GM21825 (cell line): ENCODE data around the gene MGAT5.
A peak's percentile ranks its signal among the peaks of the same experiment; 100 is the strongest.

Experiments used
- ATAC-seq: cut with Tn5 transposase; IDR thresholded peaks from one replicate; pipeline ENCODE4 v1.9.1; 2021; ENCODE audit warnings: mild to moderate bottlenecking, moderate library complexity; ENCODE audit not compliant: unreplicated experiment

MGAT5 gene

GRCh38 chr2:134392442-134393074 is 138.7 kb downstream of the MGAT5 start:
- no peak for ATAC-seq

GRCh38 chr2:134393075-134393461 is 139.2 kb downstream of the MGAT5 start:
- no peak for ATAC-seq

GRCh38 chr2:134395779-134396178 is 141.9 kb downstream of the MGAT5 start:
- ATAC-seq: no peak

GRCh38 chr2:134396493-134396892 is 142.6 kb downstream of the MGAT5 start:
- ATAC-seq: no peak

GRCh38 chr2:134397146-134397896 is 143.4 kb downstream of the MGAT5 start:
- no peak for ATAC-seq

GRCh38 chr2:134398300-134398699 is 144.4 kb downstream of the MGAT5 start:
- ATAC-seq: no peak

- no peak for ATAC-seq
Observed at GRCh38 chr2:134399096-134399495, 145.2 kb downstream of the MGAT5 start.

- no peak for ATAC-seq
Observed at GRCh38 chr2:134401081-134401497, 147.2 kb downstream of the MGAT5 start.

GRCh38 chr2:134401789-134402188 is 147.9 kb downstream of the MGAT5 start:
- ATAC-seq: no peak

GRCh38 chr2:134402410-134402809 is 148.5 kb downstream of the MGAT5 start:
- no peak for ATAC-seq

- ATAC-seq: no peak
Observed at GRCh38 chr2:134405611-134406081, 151.8 kb downstream of the MGAT5 start.

- ATAC-seq: no peak
Observed at GRCh38 chr2:134406311-134406710, 152.4 kb downstream of the MGAT5 start.

GRCh38 chr2:134406736-134407135 is 152.9 kb downstream of the MGAT5 start:
- ATAC-seq: no peak

- ATAC-seq: no peak
Observed at GRCh38 chr2:134407154-134407890, 153.4 kb downstream of the MGAT5 start.

GRCh38 chr2:134408386-134408785 is 154.5 kb downstream of the MGAT5 start:
- ATAC-seq: no peak

GRCh38 chr2:134408791-134409190 is 154.9 kb downstream of the MGAT5 start:
- ATAC-seq: no peak

- no peak for ATAC-seq
Observed at GRCh38 chr2:134410006-134410405, 156.1 kb downstream of the MGAT5 start.

- no peak for ATAC-seq
Observed at GRCh38 chr2:134410831-134411231, 157.0 kb downstream of the MGAT5 start.

GRCh38 chr2:134411279-134411827 is 157.5 kb downstream of the MGAT5 start:
- no peak for ATAC-seq

- peak; percentile 96 for ATAC-seq
Observed at GRCh38 chr2:134411828-134412638, 158.2 kb downstream of the MGAT5 start.

GRCh38 chr2:134412639-134412999 is 158.7 kb downstream of the MGAT5 start:
- ATAC-seq: no peak
